ENCODE data around the gene TACO1.

TACO1 gene

GRCh38 chr17:63649813-63650212 is 49.1 kb downstream of the TACO1 start:
- H3K4me3 ChIP-seq (ENCODE audit: insufficient read length, low read depth) = no peak overlapping the region
- H3K36me3 ChIP-seq (ENCODE audit: insufficient read depth, insufficient read length, low read length) = peaks cover 31% of the 10 kb centered on the region
- no peak for DNase-seq (ENCODE audit: low read depth, low spot score)
- H3K9ac ChIP-seq (ENCODE audit: insufficient read length, low read depth) = no peak overlapping the region
- TF ChIP-seq ZNF274 (IDR thresholded peaks at IDR 0.05; ENCODE audit: low read depth, low read length) = no peak
- no peak for TF ChIP-seq YY1 (IDR thresholded peaks at IDR 0.05; ENCODE audit: insufficient read depth, insufficient read length)
- TF ChIP-seq SUZ12 (IDR thresholded peaks at IDR 0.05; ENCODE audit: extremely low read depth, insufficient read depth, insufficient read length) = no peak
- H3K9me3 ChIP-seq (ENCODE audit: insufficient read depth, low read length) = no peaks in the 10 kb centered on the region
- no peaks in the 10 kb centered on the region for H3K27me3 ChIP-seq (ENCODE audit: insufficient read depth, insufficient read length)
- H3K4me1 ChIP-seq (ENCODE audit: insufficient read depth, insufficient read length) = peaks cover 10% of the 10 kb centered on the region

DNA sequence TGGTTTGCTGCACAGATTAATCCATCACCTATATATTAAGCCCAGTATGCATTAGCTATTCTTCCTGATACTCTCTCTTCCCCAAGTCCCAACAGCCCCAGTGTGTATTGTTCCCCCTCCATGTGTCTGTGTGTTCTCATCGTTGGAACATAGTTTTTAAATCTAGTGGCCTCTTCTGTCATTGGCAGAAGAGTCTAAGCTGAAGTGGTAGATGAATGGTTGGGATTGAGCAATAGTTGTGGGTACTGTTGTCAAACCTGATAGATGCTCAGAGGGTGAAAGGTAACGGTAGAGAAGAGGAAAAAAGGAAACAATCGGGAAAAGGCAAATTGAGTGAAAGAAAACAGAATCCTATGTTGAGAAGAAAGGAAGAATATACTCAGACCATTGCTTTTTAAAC is 51.4 kb downstream of the TACO1 start:
- TF ChIP-seq SUZ12 (IDR thresholded peaks at IDR 0.05; ENCODE audit: extremely low read depth, insufficient read depth, insufficient read length) (no peak), YY1 (IDR thresholded peaks at IDR 0.05; ENCODE audit: insufficient read depth, insufficient read length) (no peak), ZNF274 (IDR thresholded peaks at IDR 0.05; ENCODE audit: low read depth, low read length) (no peak)
- peaks cover 28% of the 10 kb centered on the region for H3K36me3 ChIP-seq (ENCODE audit: insufficient read depth, insufficient read length, low read length)
- no peak overlapping the region for H3K4me3 ChIP-seq (ENCODE audit: insufficient read length, low read depth)
- no peak for DNase-seq (ENCODE audit: low read depth, low spot score)
- H3K4me1 ChIP-seq (ENCODE audit: insufficient read depth, insufficient read length) = peaks cover 1% of the 10 kb centered on the region
- no peak overlapping the region for H3K9ac ChIP-seq (ENCODE audit: insufficient read length, low read depth)
- H3K9me3 ChIP-seq (ENCODE audit: insufficient read depth, low read length) = no peaks in the 10 kb centered on the region
- no peaks in the 10 kb centered on the region for H3K27me3 ChIP-seq (ENCODE audit: insufficient read depth, insufficient read length)

DNA sequence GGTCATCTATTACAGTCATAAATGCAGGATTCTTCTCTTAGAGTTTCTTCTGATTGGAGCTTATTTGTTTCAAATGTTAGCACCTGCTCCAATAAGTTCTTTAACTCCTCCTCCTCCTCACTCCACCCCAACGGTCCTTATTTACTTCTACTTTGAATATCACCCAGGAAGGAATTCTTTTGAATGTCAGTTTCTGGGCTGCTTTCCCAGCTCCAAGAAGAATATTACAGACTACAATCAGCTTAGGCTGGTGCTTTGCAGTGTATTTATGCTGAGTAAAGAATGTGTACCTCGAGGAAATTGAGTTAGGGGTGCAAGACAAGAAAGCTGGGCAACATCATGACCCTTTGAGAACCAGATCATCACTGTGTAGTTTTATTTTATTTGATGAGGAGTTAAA is 52.4 kb downstream of the TACO1 start:
- no peaks in the 10 kb centered on the region for H3K27me3 ChIP-seq (ENCODE audit: insufficient read depth, insufficient read length)
- no peaks in the 10 kb centered on the region for H3K4me1 ChIP-seq (ENCODE audit: insufficient read depth, insufficient read length)
- no peaks in the 10 kb centered on the region for H3K9me3 ChIP-seq (ENCODE audit: insufficient read depth, low read length)
- H3K36me3 ChIP-seq (ENCODE audit: insufficient read depth, insufficient read length, low read length) = peaks cover 32% of the 10 kb centered on the region
- no peak for DNase-seq (ENCODE audit: low read depth, low spot score)
- no peak overlapping the region for H3K9ac ChIP-seq (ENCODE audit: insufficient read length, low read depth)
- no peak overlapping the region for H3K4me3 ChIP-seq (ENCODE audit: insufficient read length, low read depth)
- TF ChIP-seq SUZ12 (IDR thresholded peaks at IDR 0.05; ENCODE audit: extremely low read depth, insufficient read depth, insufficient read length) = no peak
- no peak for TF ChIP-seq ZNF274 (IDR thresholded peaks at IDR 0.05; ENCODE audit: low read depth, low read length)
- no peak for TF ChIP-seq YY1 (IDR thresholded peaks at IDR 0.05; ENCODE audit: insufficient read depth, insufficient read length)

GRCh38 chr17:63657786-63658185 is 57.1 kb downstream of the TACO1 start:
- no peak for DNase-seq (ENCODE audit: low read depth, low spot score)
- H3K4me3 ChIP-seq (ENCODE audit: insufficient read length, low read depth) = no peak overlapping the region
- TF ChIP-seq YY1 (IDR thresholded peaks at IDR 0.05; ENCODE audit: insufficient read depth, insufficient read length) (no peak), ZNF274 (IDR thresholded peaks at IDR 0.05; ENCODE audit: low read depth, low read length) (no peak)
- H3K27me3 ChIP-seq (ENCODE audit: insufficient read depth, insufficient read length) = no peaks in the 10 kb centered on the region
- H3K9me3 ChIP-seq (ENCODE audit: insufficient read depth, low read length) = no peaks in the 10 kb centered on the region
- H3K4me1 ChIP-seq (ENCODE audit: insufficient read depth, insufficient read length) = no peaks in the 10 kb centered on the region
- H3K36me3 ChIP-seq (ENCODE audit: insufficient read depth, insufficient read length, low read length) = peaks cover 46% of the 10 kb centered on the region
- H3K9ac ChIP-seq (ENCODE audit: insufficient read length, low read depth) = no peak overlapping the region

Measured in NT2/D1 (cell line).